Spleen (tissue), 11 donors: ENCODE measurements around the gene CACNA2D4. TPM values are rescaled to one million over a fixed set of nuclear protein-coding genes. Genes with fewer than 3 reads are reported as not detected.
A peak's percentile ranks its signal among the peaks of the same experiment; 100 is the strongest.

ENCODE experiments used
- DNase-seq: peaks from one replicate; pipeline ENCODE4 v3.0.0-alpha.2; 2020
- H3K27ac ChIP-seq, 8 donors: fragments of 200-600 bp; sonication (generic) in 7 of 8; 1 replicate in 4 of 8; 2 replicates in 4 of 8; pipeline versions ENCODE4 v1.5.0 to v1.8.0; 2016 to 2021; ENCODE audit warnings: inconsistent platforms in 4 of 8, mild to moderate bottlenecking in 4 of 8, moderate library complexity in 1 of 8
- H3K27me3 ChIP-seq, 7 donors: fragments of 200-600 bp; sonication (generic) in 6 of 7; replicated peaks in 1 of 7; 1 replicate in 4 of 7; 2 replicates in 3 of 7; pipeline versions ENCODE4 v1.5.0 to v1.8.0; 2016 to 2021; ENCODE audit warnings: inconsistent platforms in 3 of 7, mild to moderate bottlenecking in 1 of 7
- H3K36me3 ChIP-seq, 6 donors: fragments of 200-600 bp; sonication (generic) in 5 of 6; 1 replicate in 4 of 6; 2 replicates in 2 of 6; pipeline versions ENCODE4 v1.5.0 to v1.8.0; 2016 to 2021; ENCODE audit warnings: inconsistent platforms in 2 of 6
- H3K4me1 ChIP-seq, 6 donors: fragments of 200-600 bp; sonication (generic) in 5 of 6; 1 replicate in 3 of 6; 2 replicates in 3 of 6; pipeline versions ENCODE4 v1.5.0 to v1.8.0; 2016 to 2021; ENCODE audit warnings: inconsistent platforms in 3 of 6
- H3K4me3 ChIP-seq, 8 donors: fragments of 200-600 bp; sonication (generic) in 7 of 8; 1 replicate in 4 of 8; 2 replicates in 4 of 8; pipeline versions ENCODE4 v1.5.0 to v1.8.0; 2016 to 2021; ENCODE audit warnings: inconsistent platforms in 4 of 8, mild to moderate bottlenecking in 4 of 8, moderate library complexity in 2 of 8
- H3K9me3 ChIP-seq, 8 donors: fragments of 200-600 bp; sonication (generic) in 7 of 8; 1 replicate in 4 of 8; 2 replicates in 4 of 8; pipeline versions ENCODE4 v1.5.0 to v1.8.0; 2016 to 2021; ENCODE audit warnings: inconsistent platforms in 4 of 8
- CTCF ChIP-seq, 11 experiments: fragments of 200-600 bp in 7 of 11; fragments of 450-650 bp in 4 of 11; sonication (generic) in 4 of 11; IDR thresholded peaks in 8 of 11; conservative IDR thresholded peaks in 3 of 11; 1 replicate in 7 of 11; 2 replicates in 4 of 11; pipeline versions ENCODE4 v1.4.0 to v1.8.0; 2016 to 2021; ENCODE audit warnings: antibody characterized with exemption in 11 of 11, inconsistent platforms in 4 of 11, mild to moderate bottlenecking in 1 of 11
- POLR2A ChIP-seq, 3 donors: fragments of 450-650 bp; IDR thresholded peaks; one replicate each; pipeline ENCODE4 v1.5.1; 2017; ENCODE audit warnings: antibody characterized with exemption in 3 of 3, mild to moderate bottlenecking in 1 of 3
- POLR2AphosphoS5 ChIP-seq, 3 donors: sonication (generic); formaldehyde crosslinking; IDR thresholded peaks; one replicate each; pipeline ENCODE4 v1.5.1; 2017; ENCODE audit warnings: antibody characterized with exemption in 3 of 3
- WGBS, 5 donors: extraction: QIAGEN DNeasy Blood & Tissue Kit in 3 of 5; methylation state at CpG; one replicate each; pipeline versions ENCODE4 v1.1.5 to v1.1.7; 2013 to 2018; 5-methylcytosine and 5-hydroxymethylcytosine counted together
- intact Hi-C: fragments of 100-400 bp; cut with DNase I; formaldehyde crosslinking; loops from one replicate; pipeline ENCODE4 v1.15.0; 2023; ENCODE audit warnings: low total_unique reads
- polyA plus RNA-seq, 3 donors: library from polyadenylated mRNA; stranded (reverse); fragments of 200-250 nt; gene quantifications; one replicate each; pipeline ENCODE4 v1.2.1, GENCODE V29; 2013
- total RNA-seq, 7 donors: library from RNA; depleted of rRNA in 3 of 7; stranded (reverse); fragments of >200 nt in 3 of 7; fragmentation: NEBNext Ultra II Directional in 4 of 7; extraction: Animal tissue kit (Norgen Biotek cat#: 25700) in 4 of 7; gene quantifications; one replicate each; pipeline versions ENCODE4 v1.1.0 to v1.2.1, GENCODE V29; 2016 to 2021
- donor health status: healthy with polysubstance abuse.
- donor health status: DM: no; HTN: no; CAD: no; lungs with moderate emphysema.
- donor health status: DM: no; HTN: no; CAD: no.
- donor health status: Bipolar disorder and iron deficiency.
- donor health status: healthy.
- donor health status: DM: no; HTN: no; CAD: no.
- donor health status: DM: yes; HTN: yes; CAD: no.

CACNA2D4 gene
- total and polyA plus RNA-seq, 10 donors, result 3.3 to 11.8 (median 7.0) TPM

- H3K4me1 ChIP-seq, result no peaks in the 10 kb centered on the region
- no peak overlapping the region for H3K27ac ChIP-seq
- no peak for DNase-seq
- no peak overlapping the region for H3K4me3 ChIP-seq
- WGBS, 5 donors, result 92 to 96% (median 95%) methylated on average over 5 of the region's 5 CpGs
- intact Hi-C loops, result no loop called here
- TF ChIP-seq POLR2AphosphoS5 (IDR thresholded peaks at IDR 0.05) (no peak), CTCF (IDR thresholded peaks at IDR 0.05 in 8 of 11, conservative IDR thresholded peaks at IDR 0.05 in 3 of 11) (no peak), POLR2A (IDR thresholded peaks at IDR 0.05) (no peak)
- H3K9me3 ChIP-seq, result no peaks in the 10 kb centered on the region
- H3K27me3 ChIP-seq, result no peaks in the 10 kb centered on the region
- H3K36me3 ChIP-seq, result peaks cover 0 to 94% (median 22%) of the 10 kb centered on the region in 6 donors
Observed at GRCh38 chr12:1962051-1963020, 43.9 kb upstream of the CACNA2D4 start.

- intact Hi-C loops, result no loop called here
- WGBS, 5 donors, result 94 to 99% (median 95%) methylated on average over 3 of the region's 3 CpGs
- Histone ChIP-seq H3K27me3 (no peaks in the 10 kb centered on the region), H3K4me1 (no peaks in the 10 kb centered on the region), H3K27ac (no peak overlapping the region), H3K9me3 (no peaks in the 10 kb centered on the region), H3K36me3 (peaks cover 3 to 83% (median 27%) of the 10 kb centered on the region in 6 donors), H3K4me3 (no peak overlapping the region)
- no peak for TF ChIP-seq POLR2A (IDR thresholded peaks at IDR 0.05)
- TF ChIP-seq CTCF (IDR thresholded peaks at IDR 0.05 in 8 of 11, conservative IDR thresholded peaks at IDR 0.05 in 3 of 11), result no peak
- no peak for TF ChIP-seq POLR2AphosphoS5 (IDR thresholded peaks at IDR 0.05)
- DNase-seq, result no peak
Observed at GRCh38 chr12:1956716-1957115, 38.3 kb upstream of the CACNA2D4 start.

- Histone ChIP-seq H3K27ac (peak overlapping the region in 1 of 8 donors; percentile 21), H3K27me3 (no peaks in the 10 kb centered on the region), H3K4me1 (no peaks in the 10 kb centered on the region), H3K9me3 (no peaks in the 10 kb centered on the region), H3K36me3 (peaks cover 3 to 100% (median 70%) of the 10 kb centered on the region in 6 donors), H3K4me3 (no peak overlapping the region)
- TF ChIP-seq CTCF (IDR thresholded peaks at IDR 0.05 in 8 of 11, conservative IDR thresholded peaks at IDR 0.05 in 3 of 11) (no peak), POLR2AphosphoS5 (IDR thresholded peaks at IDR 0.05) (peak in 1 of 3 donors; percentile 19)
- 80 to 90% (median 90%) methylated on average over 15 of the region's 15 CpGs for WGBS, 5 donors
- no peak for DNase-seq
- intact Hi-C loops, result no loop called here
Observed at GRCh38 chr12:1949771-1950470, 31.5 kb upstream of the CACNA2D4 start.

GRCh38 chr12:1948883-1949282 is 30.4 kb upstream of the CACNA2D4 start:
- no peak for DNase-seq
- no peaks in the 10 kb centered on the region for H3K27me3 ChIP-seq
- no peak overlapping the region for H3K4me3 ChIP-seq
- H3K9me3 ChIP-seq, result no peaks in the 10 kb centered on the region
- 94 to 98% (median 96%) methylated on average over 9 to 11 of the region's 11 CpGs for WGBS, 5 donors
- H3K27ac ChIP-seq, result no peak overlapping the region
- H3K36me3 ChIP-seq, result peaks cover 3 to 99% (median 63%) of the 10 kb centered on the region in 6 donors
- H3K4me1 ChIP-seq, result no peaks in the 10 kb centered on the region
- intact Hi-C loops, result no loop called here
- TF ChIP-seq POLR2A (IDR thresholded peaks at IDR 0.05) (no peak), POLR2AphosphoS5 (IDR thresholded peaks at IDR 0.05) (no peak), CTCF (IDR thresholded peaks at IDR 0.05 in 8 of 11, conservative IDR thresholded peaks at IDR 0.05 in 3 of 11) (no peak)
